HG03575 (cell line): ENCODE results near the gene OSBPL6.
"Not testable (repeated sequence)": the region's sequence is repeated elsewhere in the genome, so short reads cannot be mapped to it uniquely, and the experiment has no call there.

Source experiments
- ATAC-seq: cut with Tn5 transposase; IDR thresholded peaks from one replicate; pipeline ENCODE4 v1.9.1; 2021; ENCODE audit not compliant: unreplicated experiment, insufficient number of reproducible peaks, low FRiP score; ENCODE audit errors: extremely low read depth

The OSBPL6 gene

GRCh38 chr2:178195390-178196166 lies 1.3 kb downstream of the OSBPL6 start:
- ATAC-seq: no peak

DNA sequence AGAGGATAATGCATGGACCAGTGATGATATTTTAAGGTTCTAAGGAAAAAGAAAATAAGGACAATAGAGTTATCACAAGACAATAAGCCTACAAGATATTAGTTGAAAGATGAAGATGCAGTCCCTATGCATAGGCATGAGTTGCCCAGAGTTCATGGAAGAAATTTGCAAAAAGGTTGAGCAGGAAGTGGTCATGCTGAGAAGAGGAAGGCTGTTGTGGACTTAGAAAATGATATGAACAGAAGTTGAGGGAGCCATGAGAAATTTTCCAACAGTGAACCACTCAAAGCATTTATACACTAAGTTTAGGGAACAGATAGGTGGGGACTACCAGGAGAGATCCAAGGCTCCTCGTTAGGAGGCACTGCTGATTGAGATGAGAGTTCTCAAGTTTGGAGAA lies 3.5 kb downstream of the OSBPL6 start:
- no peak for ATAC-seq

- ATAC-seq: not testable (repeated sequence)
Observed at GRCh38 chr2:178198441-178198840, 4.1 kb downstream of the OSBPL6 start.

GRCh38 chr2:178199334-178199733 lies 5.0 kb downstream of the OSBPL6 start:
- no peak for ATAC-seq

- no peak for ATAC-seq
Observed at GRCh38 chr2:178200331-178200730, 6.0 kb downstream of the OSBPL6 start.

GRCh38 chr2:178202927-178203326 lies 8.6 kb downstream of the OSBPL6 start:
- ATAC-seq: no peak

- ATAC-seq: no peak
Observed at GRCh38 chr2:178204977-178205376, 10.7 kb downstream of the OSBPL6 start.

- ATAC-seq: no peak
Observed at GRCh38 chr2:178205853-178206521, 11.7 kb downstream of the OSBPL6 start.

DNA sequence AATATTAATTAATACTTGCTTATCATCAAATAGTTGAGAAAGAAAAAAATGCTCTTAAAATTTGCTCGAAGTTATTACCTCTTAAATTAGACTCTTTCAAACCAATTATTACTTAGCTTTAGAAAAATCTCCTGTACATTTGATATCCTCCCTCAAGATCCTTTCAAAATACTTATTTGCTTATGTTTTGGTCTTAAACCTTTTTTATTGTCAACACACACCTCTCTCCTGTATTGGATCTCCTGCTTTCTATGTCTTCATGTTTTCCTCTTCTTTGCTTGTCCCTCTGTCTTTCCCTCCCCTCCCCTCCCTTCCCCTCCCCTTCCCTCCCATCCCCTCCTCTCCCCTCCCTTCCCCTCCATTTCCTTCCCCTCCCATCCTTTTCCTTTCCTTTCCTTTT lies 14.0 kb downstream of the OSBPL6 start:
- ATAC-seq: no peak

- no peak for ATAC-seq
Observed at GRCh38 chr2:178208817-178209216, 14.5 kb downstream of the OSBPL6 start.

DNA sequence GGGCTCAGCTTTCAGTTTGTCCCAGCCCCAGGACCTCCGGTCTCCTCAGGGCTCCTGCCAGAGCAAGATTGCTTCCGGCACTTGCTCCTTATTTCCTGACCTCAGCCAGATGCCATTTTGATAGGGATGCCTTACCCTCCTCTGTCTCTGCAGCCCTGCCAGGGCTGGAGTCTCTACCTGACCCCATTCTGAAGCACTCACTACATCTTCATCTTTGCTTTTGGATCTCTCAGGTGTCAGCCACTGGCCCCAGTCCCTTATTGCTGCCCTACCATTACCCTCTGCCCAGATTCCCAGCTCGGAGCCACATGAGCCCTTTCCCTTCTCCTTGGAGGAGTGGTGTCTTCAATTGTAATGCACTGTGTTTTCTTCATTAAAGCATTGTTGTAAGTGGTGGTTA lies 17.1 kb downstream of the OSBPL6 start:
- ATAC-seq: no peak

- no peak for ATAC-seq
Observed at GRCh38 chr2:178211943-178212342, 17.6 kb downstream of the OSBPL6 start.

DNA sequence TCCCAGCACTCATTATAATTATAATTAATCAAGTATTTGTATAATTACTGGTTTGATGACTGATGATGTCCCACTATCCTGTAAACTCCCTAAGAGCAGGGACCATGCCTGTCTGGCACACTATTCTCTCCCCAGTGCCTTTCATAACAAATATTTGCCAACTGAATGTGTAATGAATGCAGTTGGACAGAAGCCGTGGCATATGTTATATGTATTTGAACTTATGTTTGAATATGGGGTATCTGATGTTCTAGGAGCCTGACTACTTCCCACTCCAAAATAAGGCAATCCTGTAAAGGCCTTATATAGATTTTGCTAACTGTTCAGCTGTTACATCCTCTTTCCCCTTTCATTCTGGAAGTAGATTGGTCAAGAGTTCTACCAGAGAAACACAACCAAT lies 19.7 kb downstream of the OSBPL6 start:
- ATAC-seq: no peak

GRCh38 chr2:178219247-178219646 lies 24.9 kb downstream of the OSBPL6 start:
- no peak for ATAC-seq

GRCh38 chr2:178220814-178221213 lies 26.5 kb downstream of the OSBPL6 start:
- no peak for ATAC-seq

DNA sequence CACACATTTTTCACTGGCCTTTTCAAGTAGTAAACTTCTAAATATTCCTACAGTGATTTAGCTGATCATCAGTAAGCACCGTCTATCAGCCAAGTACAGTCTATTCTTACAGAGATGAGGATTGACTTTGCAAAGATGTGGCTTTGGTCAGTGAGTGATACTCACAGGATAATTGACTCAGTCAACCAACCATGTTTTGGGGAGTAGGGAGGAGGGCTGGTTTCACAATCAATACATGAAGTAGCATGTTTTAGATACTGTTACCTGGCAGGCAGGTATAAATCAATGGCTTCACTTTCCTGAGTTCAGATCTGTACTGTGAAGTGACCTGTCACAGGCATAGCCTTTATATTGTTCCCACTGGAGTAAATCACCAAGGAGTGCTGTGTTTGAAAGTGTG lies 27.2 kb downstream of the OSBPL6 start:
- no peak for ATAC-seq

- ATAC-seq: no peak
Observed at GRCh38 chr2:178223806-178224205, 29.5 kb downstream of the OSBPL6 start.

GRCh38 chr2:178225006-178225805 lies 30.9 kb downstream of the OSBPL6 start:
- no peak for ATAC-seq

GRCh38 chr2:178227187-178227586 lies 32.9 kb downstream of the OSBPL6 start:
- ATAC-seq: no peak

DNA sequence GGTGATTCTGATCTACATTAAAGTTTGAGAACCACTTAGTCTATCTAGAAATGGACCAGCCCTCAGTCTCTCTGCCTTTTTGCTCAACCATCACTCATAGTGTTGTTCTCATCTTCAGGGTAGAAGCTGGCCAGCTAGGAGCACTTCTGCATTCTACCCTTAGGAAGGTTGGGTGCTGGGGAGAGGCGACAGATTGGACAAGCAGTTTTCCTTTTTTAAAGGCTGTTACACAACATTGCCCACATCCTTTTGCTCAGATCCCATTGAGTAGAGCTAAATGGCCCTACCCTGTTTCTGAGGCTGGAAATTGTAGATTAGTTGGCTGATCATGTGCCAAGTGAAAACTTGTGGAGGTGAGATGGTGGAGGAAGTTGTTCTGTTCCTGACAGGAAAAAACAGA lies 35.6 kb downstream of the OSBPL6 start:
- no peak for ATAC-seq
